Osteoblast (primary cell): ENCODE data around the gene RAB24. TPM values are rescaled to one million over a fixed set of nuclear protein-coding genes. Genes with fewer than 3 reads are reported as not detected.

ENCODE experiments used
- DNase-seq: peaks from one replicate; pipeline ENCODE4 v3.0.0; 2011; ENCODE audit warnings: low spot score, mixed read lengths; ENCODE audit not compliant: insufficient read length; ENCODE audit errors: missing footprints
- H2AFZ ChIP-seq: 2 replicates; pipeline ENCODE4 v1.6.0; 2011; ENCODE audit warnings: mild to moderate bottlenecking, low read length
- H3K27ac ChIP-seq: 2 replicates; pipeline ENCODE4 v1.5.1; 2011; ENCODE audit warnings: mild to moderate bottlenecking, low read depth, low read length, moderate library complexity
- H3K27me3 ChIP-seq: 2 replicates; pipeline ENCODE4 v1.6.0; 2012; ENCODE audit warnings: mild to moderate bottlenecking, control low read depth, inconsistent platforms, low read length, moderate library complexity; ENCODE audit not compliant: insufficient read depth
- H3K36me3 ChIP-seq: 2 replicates; pipeline ENCODE4 v1.5.1; 2011; ENCODE audit warnings: mild to moderate bottlenecking, low read length, control low read depth, moderate library complexity; ENCODE audit not compliant: insufficient read depth
- H3K4me1 ChIP-seq: 2 replicates; pipeline ENCODE4 v1.5.1; 2011; ENCODE audit warnings: mild to moderate bottlenecking, low read length, control low read depth, moderate library complexity; ENCODE audit not compliant: insufficient read depth
- H3K4me2 ChIP-seq: 2 replicates; pipeline ENCODE4 v1.6.0; 2011; ENCODE audit warnings: mild to moderate bottlenecking, low read length; ENCODE audit not compliant: insufficient read depth
- H3K4me3 ChIP-seq: fragments of 200-600 bp; sonication (generic); 3 replicates; pipeline ENCODE4 v1.5.1; 2012; ENCODE audit warnings: mild to moderate bottlenecking, low read length, inconsistent platforms; ENCODE audit not compliant: insufficient read depth
- H3K79me2 ChIP-seq: 2 replicates; pipeline ENCODE4 v1.6.0; 2012; ENCODE audit warnings: mild to moderate bottlenecking, low read length, control low read depth, inconsistent platforms; ENCODE audit not compliant: insufficient read depth
- H3K9me3 ChIP-seq: 2 replicates; pipeline ENCODE4 v1.5.1; 2011; ENCODE audit warnings: low read depth, low read length, control low read depth
- H4K20me1 ChIP-seq: 2 replicates; pipeline ENCODE4 v1.6.0; 2012; ENCODE audit warnings: mild to moderate bottlenecking, low read length, control low read depth; ENCODE audit not compliant: insufficient read depth
- total RNA-seq: library from RNA; depleted of rRNA; stranded (reverse); fragments of >200 nt; gene quantifications from 2 replicates; pipeline ENCODE4 v1.2.3, GENCODE V29; 2012
- TF ChIP-seq, protein P1 (sequence below): IDR thresholded peaks from 2 replicates; pipeline ENCODE4 v1.5.1; 2011; ENCODE audit warnings: mild to moderate bottlenecking, low read depth, low read length, moderate library complexity; ENCODE audit errors: extremely low read depth

Gene RAB24
- total RNA-seq, 1 donor: 22.8 TPM

DNA sequence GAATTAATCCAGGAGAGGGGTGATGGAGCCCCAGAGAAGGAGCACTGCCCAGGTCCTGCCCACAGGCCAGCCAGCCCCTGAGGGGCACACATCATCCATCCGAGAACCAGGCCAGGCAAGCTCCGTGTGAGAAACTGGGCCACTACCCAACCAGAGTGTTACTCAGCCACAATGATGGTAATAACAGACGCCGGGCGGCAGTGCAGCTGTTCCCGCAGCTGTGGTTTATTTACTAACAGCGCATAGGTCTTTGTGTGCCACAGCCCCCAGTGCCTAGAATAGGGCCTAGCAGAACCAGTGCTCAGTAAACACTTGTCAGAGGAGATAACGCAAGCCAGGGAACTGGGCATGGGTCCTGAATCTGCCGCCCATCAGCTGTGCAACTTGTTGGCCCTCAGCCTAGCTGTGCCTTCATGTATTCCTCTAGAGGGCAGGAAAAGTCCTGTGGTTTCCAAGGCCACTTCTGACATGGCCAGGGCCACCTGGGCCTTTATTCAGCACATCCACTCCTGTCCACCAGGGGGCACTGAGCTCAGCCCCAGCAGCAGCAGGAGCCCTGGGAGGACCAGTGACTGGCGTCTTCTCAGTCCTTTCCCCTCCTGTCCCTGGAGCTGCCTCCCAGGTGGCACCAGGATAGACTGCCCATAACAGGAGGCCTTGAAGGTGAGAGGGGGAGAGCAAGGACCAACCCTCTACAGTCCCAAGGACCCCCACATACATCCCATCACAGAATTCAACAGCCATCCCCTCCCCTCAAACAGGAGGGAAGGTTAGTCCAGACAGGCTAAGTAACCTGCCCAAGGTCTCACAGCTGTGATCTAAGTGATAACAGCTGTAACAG, 6.1 kb upstream of the RAB24 start:
- peak; percentile 96 for DNase-seq
- H4K20me1 ChIP-seq: peaks cover 29% of the 10 kb centered on the region

DNA sequence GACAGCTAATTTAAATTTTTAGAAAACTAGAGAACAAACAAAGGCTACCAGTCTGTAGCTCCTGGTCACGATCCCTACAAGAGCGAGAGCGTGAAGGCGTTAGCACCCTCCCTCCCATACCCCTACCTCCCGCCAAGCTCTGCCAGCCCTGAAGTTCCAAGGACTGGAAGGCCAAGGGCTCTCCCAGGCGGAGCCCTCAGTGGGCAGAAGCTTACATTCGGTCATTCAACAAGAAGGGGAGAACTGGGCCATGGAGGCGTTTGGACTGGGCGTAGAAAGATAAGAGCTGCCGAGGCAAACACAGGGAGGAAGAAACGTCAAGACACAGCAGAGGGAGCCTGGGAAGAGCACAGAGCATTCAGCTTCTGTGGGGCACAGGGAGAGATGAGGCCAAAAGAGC, 5.2 kb upstream of the RAB24 start:
- H3K4me2 ChIP-seq: no peak overlapping the region
- H3K4me3 ChIP-seq: no peak overlapping the region
- TF ChIP-seq, protein P1, sequence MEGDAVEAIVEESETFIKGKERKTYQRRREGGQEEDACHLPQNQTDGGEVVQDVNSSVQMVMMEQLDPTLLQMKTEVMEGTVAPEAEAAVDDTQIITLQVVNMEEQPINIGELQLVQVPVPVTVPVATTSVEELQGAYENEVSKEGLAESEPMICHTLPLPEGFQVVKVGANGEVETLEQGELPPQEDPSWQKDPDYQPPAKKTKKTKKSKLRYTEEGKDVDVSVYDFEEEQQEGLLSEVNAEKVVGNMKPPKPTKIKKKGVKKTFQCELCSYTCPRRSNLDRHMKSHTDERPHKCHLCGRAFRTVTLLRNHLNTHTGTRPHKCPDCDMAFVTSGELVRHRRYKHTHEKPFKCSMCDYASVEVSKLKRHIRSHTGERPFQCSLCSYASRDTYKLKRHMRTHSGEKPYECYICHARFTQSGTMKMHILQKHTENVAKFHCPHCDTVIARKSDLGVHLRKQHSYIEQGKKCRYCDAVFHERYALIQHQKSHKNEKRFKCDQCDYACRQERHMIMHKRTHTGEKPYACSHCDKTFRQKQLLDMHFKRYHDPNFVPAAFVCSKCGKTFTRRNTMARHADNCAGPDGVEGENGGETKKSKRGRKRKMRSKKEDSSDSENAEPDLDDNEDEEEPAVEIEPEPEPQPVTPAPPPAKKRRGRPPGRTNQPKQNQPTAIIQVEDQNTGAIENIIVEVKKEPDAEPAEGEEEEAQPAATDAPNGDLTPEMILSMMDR: no peak
- peaks cover 49% of the 10 kb centered on the region for H3K79me2 ChIP-seq
- no peaks in the 10 kb centered on the region for H3K9me3 ChIP-seq
- H3K36me3 ChIP-seq: peaks cover 37% of the 10 kb centered on the region
- H3K27me3 ChIP-seq: no peaks in the 10 kb centered on the region
- H3K27ac ChIP-seq: no peak overlapping the region
- peaks cover 39% of the 10 kb centered on the region for H3K4me1 ChIP-seq
- DNase-seq: no peak
- H2AFZ ChIP-seq: no peak overlapping the region
- H4K20me1 ChIP-seq: peaks cover 32% of the 10 kb centered on the region

More for the DNA sequence above, 6.1 kb upstream of the RAB24 start:
- H3K4me3 ChIP-seq: no peak overlapping the region
- TF ChIP-seq, protein P1: peak; percentile 95
- peaks cover 41% of the 10 kb centered on the region for H3K79me2 ChIP-seq
- H2AFZ ChIP-seq: no peak overlapping the region
- H3K4me2 ChIP-seq: peak overlapping the region; percentile 3
- no peaks in the 10 kb centered on the region for H3K27me3 ChIP-seq
- peaks cover 37% of the 10 kb centered on the region for H3K36me3 ChIP-seq
- H3K27ac ChIP-seq: no peak overlapping the region
- peaks cover 35% of the 10 kb centered on the region for H3K4me1 ChIP-seq
- H3K9me3 ChIP-seq: no peaks in the 10 kb centered on the region

DNA sequence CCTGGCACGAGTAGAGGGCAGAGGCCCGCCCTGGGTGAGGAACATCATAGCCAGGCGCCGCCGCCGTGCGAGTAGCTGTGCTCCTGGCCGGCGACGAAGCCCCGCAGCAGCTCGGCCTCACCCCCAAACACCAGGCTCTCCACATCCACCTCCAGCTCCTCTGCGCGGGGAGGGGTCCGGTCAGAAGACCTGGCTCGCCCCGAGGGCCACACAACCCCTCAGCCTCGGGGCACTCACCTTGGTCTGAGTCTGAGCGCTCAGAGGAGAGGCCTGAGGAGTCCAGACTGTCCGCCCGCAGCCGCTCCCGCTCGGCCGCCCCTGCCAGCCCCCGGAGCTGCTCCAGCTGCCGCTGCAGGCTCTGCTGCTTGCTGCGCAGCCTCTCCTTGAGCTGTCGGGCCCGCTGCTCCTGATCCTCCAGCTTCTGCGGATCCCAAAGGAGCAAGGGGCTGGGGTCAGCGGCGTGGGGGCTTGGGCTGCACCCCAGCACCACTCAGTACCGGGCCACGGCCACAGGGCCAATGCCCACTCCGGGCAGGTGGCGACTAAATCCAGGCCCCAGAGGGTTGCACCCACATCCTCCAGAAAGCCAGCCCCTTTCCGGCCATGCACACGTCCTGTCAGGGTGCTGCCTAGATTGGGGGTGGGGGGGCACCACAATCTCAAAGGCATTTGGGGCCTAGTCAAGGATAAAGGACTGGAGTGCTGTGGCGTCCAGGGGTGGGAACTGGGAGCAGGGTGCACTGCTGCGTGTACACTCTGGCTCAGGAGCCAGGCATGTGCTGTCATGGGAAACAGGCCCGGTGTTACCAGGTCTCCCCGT, 4.2 kb upstream of the RAB24 start:
- Histone ChIP-seq H3K27ac (no peak overlapping the region), H3K4me1 (peaks cover 36% of the 10 kb centered on the region), H4K20me1 (peaks cover 30% of the 10 kb centered on the region), H3K9me3 (no peaks in the 10 kb centered on the region), H3K4me3 (no peak overlapping the region), H2AFZ (no peak overlapping the region), H3K27me3 (no peaks in the 10 kb centered on the region), H3K4me2 (no peak overlapping the region), H3K36me3 (peaks cover 37% of the 10 kb centered on the region), H3K79me2 (peaks cover 59% of the 10 kb centered on the region)
- TF ChIP-seq, protein P1: no peak
- no peak for DNase-seq
